Measurements from ENCODE around the gene WDR45. TPM values are rescaled to one million over a fixed set of nuclear protein-coding genes. Genes with fewer than 3 reads are reported as not detected.

WDR45 gene
- total and polyA plus RNA-seq, 2 experiments from 2014 or later = 28.8 to 36.2 TPM

DNA sequence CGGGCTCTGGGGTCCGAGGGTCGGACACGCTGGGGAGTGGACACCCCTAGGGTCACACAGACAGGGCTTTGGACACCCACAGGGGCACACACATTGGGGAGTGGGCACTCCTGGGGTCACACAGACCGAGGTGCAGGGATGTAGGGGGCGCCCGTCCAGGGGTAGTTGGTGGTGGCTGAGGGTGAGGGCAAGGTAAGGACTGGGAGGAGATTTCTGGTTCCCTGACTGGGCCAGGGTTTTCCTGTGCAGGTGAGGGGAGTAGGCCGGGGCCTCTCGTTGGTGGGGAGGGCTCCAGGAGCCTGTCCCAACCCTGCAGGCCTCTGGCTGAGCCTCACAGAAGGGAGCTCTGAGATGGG, 21.9 kb upstream of the WDR45 start:
- H3K4me3 ChIP-seq = peak overlapping the region; percentile 75
- Mint-ChIP-seq H3K4me3 (peak overlapping the region; percentile 89), H3K4me1 (0 out of 3 replicates have a peak, but pooled peaks cover 2% of the 10 kb centered on the region), H3K9me3 (no peaks in the 10 kb centered on the region; the same call in 2 of the 3 replicates), H3K27me3 (ENCODE audit: insufficient read depth, low read depth, poor library complexity) (peaks cover 10% of the 10 kb centered on the region), H3K27ac (no peak overlapping the region), H3K36me3 (ENCODE audit: low read depth) (no peaks in the 10 kb centered on the region)
- H3K79me2 ChIP-seq (replicated peaks; ENCODE audit: insufficient read depth) = no peaks in the 10 kb centered on the region
- H3K9me2 ChIP-seq (ENCODE audit: insufficient read depth) = no peaks in the 10 kb centered on the region
- no peaks in the 10 kb centered on the region for H3K27me3 ChIP-seq (ENCODE audit: insufficient read depth)
- H3F3A ChIP-seq (replicated peaks; ENCODE audit: low read depth) = no peaks in the 10 kb centered on the region
- TF ChIP-seq CTCF (conservative IDR thresholded peaks at IDR 0.05; ENCODE audit: low read depth in 2 of 2) (peak; percentile 34 to 44; a peak in 3 of 4 replicates), ZNF114 (CRISPR knock-in tag; IDR thresholded peaks at IDR 0.05) (no peak), EZH2phosphoT487 (IDR thresholded peaks at IDR 0.05; ENCODE audit: unreplicated experiment) (no peak)
- no peaks in the 10 kb centered on the region for H4K20me1 ChIP-seq (replicated peaks; ENCODE audit: insufficient read depth)
- no peaks in the 10 kb centered on the region for H3K36me3 ChIP-seq (ENCODE audit: insufficient read depth)
- peak; percentile 39 for DNase-seq (ENCODE audit: low spot score)
- H2AFZ ChIP-seq = peak overlapping the region; percentile 69; the same call in 1 of the 2 replicates
- peak; percentile 74 for ATAC-seq
- no peaks in the 10 kb centered on the region for H3K4me1 ChIP-seq (ENCODE audit: insufficient read depth)
- H3K4me2 ChIP-seq = peak overlapping the region; percentile 77
- H3K27ac ChIP-seq (ENCODE audit: low read depth) = no peak overlapping the region

DNA sequence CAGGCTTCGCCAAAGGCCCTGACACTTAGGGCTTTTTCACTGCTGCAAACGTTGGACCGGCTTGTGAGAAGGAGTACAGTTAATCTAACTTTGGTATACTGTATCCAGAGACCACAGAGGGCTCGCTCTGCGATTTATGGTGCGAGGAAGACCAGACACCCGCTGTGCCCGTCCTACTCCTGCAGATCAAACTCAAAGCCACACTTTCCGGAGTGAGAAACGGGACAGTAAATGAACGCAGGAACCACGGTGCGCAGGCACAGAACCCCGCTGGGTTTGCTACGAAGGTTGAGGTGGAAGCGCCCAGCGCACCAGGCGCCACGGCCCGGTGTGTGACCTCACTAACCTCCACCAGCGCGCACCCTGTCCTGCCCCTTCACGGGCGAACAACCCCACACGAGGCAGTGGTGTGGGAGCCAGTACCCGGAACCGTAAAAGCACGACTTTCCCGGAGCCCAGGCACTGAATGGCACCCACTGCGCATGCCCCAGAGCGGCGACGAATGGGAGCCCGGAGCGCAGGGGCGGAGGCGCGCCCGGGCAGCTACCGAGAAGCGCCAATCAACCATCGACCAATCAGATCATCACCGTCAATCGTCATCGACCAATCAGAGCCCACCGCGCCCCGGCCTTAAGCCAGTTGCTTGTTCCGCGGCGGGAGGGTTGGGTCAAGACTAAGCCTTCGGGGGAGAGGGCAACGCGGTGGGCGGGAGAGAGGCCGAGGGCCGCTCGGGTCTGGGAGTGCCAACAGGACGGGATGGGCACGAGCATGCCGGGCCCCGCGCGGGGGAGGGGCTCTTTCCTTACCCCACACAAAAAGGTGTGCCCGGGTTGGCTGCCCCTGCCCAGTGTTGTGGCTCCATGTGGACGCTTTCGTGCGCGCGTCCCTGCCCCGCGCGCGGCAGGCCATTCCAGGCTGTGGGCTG, 21.3 kb upstream of the WDR45 start:
- ATAC-seq (peak; percentile 96), DNase-seq (ENCODE audit: low spot score) (peak; percentile 95)
- no peaks in the 10 kb centered on the region for H3K79me2 ChIP-seq (replicated peaks; ENCODE audit: insufficient read depth)
- no peaks in the 10 kb centered on the region for H3K36me3 ChIP-seq (ENCODE audit: insufficient read depth)
- no peaks in the 10 kb centered on the region for H3K9me2 ChIP-seq (ENCODE audit: insufficient read depth)
- peak overlapping the region; percentile 69; the same call in 1 of the 2 replicates for H2AFZ ChIP-seq
- H3F3A ChIP-seq (replicated peaks; ENCODE audit: low read depth) = no peaks in the 10 kb centered on the region
- TF ChIP-seq POLR2AphosphoS5 (IDR thresholded peaks at IDR 0.05; ENCODE audit: low read depth) (peak; percentile 79), CREB1 (CRISPR knock-in tag; IDR thresholded peaks at IDR 0.05; ENCODE audit: low read depth) (no peak)
- Mint-ChIP-seq H3K4me1 (0 out of 3 replicates have a peak, but pooled peaks cover 2% of the 10 kb centered on the region), H3K36me3 (ENCODE audit: low read depth) (no peaks in the 10 kb centered on the region), H3K27me3 (ENCODE audit: insufficient read depth, low read depth, poor library complexity) (peaks cover 10% of the 10 kb centered on the region), H3K9me3 (no peaks in the 10 kb centered on the region; the same call in 2 of the 3 replicates), H3K4me3 (peak overlapping the region; percentile 89), H3K27ac (peak overlapping the region; percentile 80; the same call in 1 of the 2 replicates)
- H3K27me3 ChIP-seq (ENCODE audit: insufficient read depth) = no peaks in the 10 kb centered on the region
- no peaks in the 10 kb centered on the region for H4K20me1 ChIP-seq (replicated peaks; ENCODE audit: insufficient read depth)
- H3K4me1 ChIP-seq (ENCODE audit: insufficient read depth) = no peaks in the 10 kb centered on the region
- peak overlapping the region; percentile 82 for H3K4me2 ChIP-seq
- no peak overlapping the region for H3K27ac ChIP-seq (ENCODE audit: low read depth)
- H3K4me3 ChIP-seq = peak overlapping the region; percentile 75

DNA sequence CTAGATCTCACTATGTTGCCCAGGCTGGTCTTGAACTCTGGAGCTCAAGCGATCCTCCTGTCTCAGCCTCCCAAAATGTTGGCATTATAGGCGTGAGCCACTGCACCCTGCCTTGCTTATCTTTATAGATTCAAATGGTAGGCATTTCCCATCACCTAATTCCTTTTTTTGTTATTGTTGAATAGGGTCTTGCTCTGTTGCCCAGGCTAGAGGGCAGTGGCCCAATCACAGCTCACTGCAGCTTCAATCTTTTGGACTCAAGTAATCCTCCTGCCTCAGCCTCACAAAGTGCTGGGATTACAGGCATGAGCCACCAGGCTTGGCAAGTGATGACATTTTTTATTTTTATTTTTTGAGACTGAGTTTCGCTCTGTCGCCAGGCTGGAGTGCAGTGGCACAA, 16.7 kb upstream of the WDR45 start:
- no peak overlapping the region for H3K4me2 ChIP-seq
- no peak overlapping the region for H3K4me3 ChIP-seq
- no peaks in the 10 kb centered on the region for H3K36me3 ChIP-seq (ENCODE audit: insufficient read depth)
- H3K27ac ChIP-seq (ENCODE audit: low read depth) = no peak overlapping the region
- DNase-seq (ENCODE audit: low spot score) (no peak), ATAC-seq (no peak)
- H3K9me3 Mint-ChIP-seq = no peaks in the 10 kb centered on the region; the same call in 2 of the 3 replicates
- H3K4me3 Mint-ChIP-seq = no peak overlapping the region
- no peaks in the 10 kb centered on the region for H3K79me2 ChIP-seq (replicated peaks; ENCODE audit: insufficient read depth)
- no peaks in the 10 kb centered on the region for H3K36me3 Mint-ChIP-seq (ENCODE audit: low read depth)
- peaks cover 7% of the 10 kb centered on the region for H3K27me3 Mint-ChIP-seq (ENCODE audit: insufficient read depth, low read depth, poor library complexity)
- no peaks in the 10 kb centered on the region for H3K27me3 ChIP-seq (ENCODE audit: insufficient read depth)
- no peaks in the 10 kb centered on the region for H3K4me1 Mint-ChIP-seq
- H3K4me1 ChIP-seq (ENCODE audit: insufficient read depth) = no peaks in the 10 kb centered on the region
- no peak overlapping the region for H3K27ac Mint-ChIP-seq
- H3K9me2 ChIP-seq (ENCODE audit: insufficient read depth) = no peaks in the 10 kb centered on the region
- H3F3A ChIP-seq (replicated peaks; ENCODE audit: low read depth) = no peaks in the 10 kb centered on the region
- H4K20me1 ChIP-seq (replicated peaks; ENCODE audit: insufficient read depth) = no peaks in the 10 kb centered on the region
- no peak overlapping the region for H2AFZ ChIP-seq
- TF ChIP-seq JUNB (IDR thresholded peaks at IDR 0.05; ENCODE audit: unreplicated experiment) (no peak), EZH2phosphoT487 (IDR thresholded peaks at IDR 0.05; ENCODE audit: unreplicated experiment) (no peak)
- TF ChIP-seq, protein P1, sequence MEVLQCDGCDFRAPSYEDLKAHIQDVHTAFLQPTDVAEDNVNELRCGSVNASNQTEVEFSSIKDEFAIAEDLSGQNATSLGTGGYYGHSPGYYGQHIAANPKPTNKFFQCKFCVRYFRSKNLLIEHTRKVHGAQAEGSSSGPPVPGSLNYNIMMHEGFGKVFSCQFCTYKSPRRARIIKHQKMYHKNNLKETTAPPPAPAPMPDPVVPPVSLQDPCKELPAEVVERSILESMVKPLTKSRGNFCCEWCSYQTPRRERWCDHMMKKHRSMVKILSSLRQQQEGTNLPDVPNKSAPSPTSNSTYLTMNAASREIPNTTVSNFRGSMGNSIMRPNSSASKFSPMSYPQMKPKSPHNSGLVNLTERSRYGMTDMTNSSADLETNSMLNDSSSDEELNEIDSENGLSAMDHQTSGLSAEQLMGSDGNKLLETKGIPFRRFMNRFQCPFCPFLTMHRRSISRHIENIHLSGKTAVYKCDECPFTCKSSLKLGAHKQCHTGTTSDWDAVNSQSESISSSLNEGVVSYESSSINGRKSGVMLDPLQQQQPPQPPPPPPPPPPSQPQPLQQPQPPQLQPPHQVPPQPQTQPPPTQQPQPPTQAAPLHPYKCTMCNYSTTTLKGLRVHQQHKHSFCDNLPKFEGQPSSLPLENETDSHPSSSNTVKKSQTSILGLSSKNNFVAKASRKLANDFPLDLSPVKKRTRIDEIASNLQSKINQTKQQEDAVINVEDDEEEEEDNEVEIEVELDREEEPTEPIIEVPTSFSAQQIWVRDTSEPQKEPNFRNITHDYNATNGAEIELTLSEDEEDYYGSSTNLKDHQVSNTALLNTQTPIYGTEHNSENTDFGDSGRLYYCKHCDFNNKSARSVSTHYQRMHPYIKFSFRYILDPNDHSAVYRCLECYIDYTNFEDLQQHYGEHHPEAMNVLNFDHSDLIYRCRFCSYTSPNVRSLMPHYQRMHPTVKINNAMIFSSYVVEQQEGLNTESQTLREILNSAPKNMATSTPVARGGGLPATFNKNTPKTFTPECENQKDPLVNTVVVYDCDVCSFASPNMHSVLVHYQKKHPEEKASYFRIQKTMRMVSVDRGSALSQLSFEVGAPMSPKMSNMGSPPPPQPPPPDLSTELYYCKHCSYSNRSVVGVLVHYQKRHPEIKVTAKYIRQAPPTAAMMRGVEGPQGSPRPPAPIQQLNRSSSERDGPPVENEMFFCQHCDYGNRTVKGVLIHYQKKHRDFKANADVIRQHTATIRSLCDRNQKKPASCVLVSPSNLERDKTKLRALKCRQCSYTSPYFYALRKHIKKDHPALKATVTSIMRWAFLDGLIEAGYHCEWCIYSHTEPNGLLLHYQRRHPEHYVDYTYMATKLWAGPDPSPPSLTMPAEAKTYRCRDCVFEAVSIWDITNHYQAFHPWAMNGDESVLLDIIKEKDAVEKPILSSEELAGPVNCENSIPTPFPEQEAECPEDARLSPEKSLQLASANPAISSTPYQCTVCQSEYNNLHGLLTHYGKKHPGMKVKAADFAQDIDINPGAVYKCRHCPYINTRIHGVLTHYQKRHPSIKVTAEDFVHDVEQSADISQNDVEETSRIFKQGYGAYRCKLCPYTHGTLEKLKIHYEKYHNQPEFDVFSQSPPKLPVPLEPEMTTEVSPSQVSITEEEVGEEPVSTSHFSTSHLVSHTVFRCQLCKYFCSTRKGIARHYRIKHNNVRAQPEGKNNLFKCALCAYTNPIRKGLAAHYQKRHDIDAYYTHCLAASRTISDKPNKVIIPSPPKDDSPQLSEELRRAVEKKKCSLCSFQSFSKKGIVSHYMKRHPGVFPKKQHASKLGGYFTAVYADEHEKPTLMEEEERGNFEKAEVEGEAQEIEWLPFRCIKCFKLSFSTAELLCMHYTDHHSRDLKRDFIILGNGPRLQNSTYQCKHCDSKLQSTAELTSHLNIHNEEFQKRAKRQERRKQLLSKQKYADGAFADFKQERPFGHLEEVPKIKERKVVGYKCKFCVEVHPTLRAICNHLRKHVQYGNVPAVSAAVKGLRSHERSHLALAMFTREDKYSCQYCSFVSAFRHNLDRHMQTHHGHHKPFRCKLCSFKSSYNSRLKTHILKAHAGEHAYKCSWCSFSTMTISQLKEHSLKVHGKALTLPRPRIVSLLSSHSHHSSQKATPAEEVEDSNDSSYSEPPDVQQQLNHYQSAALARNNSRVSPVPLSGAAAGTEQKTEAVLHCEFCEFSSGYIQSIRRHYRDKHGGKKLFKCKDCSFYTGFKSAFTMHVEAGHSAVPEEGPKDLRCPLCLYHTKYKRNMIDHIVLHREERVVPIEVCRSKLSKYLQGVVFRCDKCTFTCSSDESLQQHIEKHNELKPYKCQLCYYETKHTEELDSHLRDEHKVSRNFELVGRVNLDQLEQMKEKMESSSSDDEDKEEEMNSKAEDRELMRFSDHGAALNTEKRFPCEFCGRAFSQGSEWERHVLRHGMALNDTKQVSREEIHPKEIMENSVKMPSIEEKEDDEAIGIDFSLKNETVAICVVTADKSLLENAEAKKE (CRISPR knock-in tag; IDR thresholded peaks at IDR 0.05) = no peak
